GM12801 (cell line): ENCODE measurements around the gene NR3C2.

Source experiments
- TF ChIP-seq, protein P1 (sequence below): IDR thresholded peaks from one replicate; pipeline ENCODE4 v1.5.1; 2011; ENCODE audit warnings: control low read depth; ENCODE audit not compliant: insufficient read length; ENCODE audit errors: extremely low read depth

NR3C2 gene

DNA sequence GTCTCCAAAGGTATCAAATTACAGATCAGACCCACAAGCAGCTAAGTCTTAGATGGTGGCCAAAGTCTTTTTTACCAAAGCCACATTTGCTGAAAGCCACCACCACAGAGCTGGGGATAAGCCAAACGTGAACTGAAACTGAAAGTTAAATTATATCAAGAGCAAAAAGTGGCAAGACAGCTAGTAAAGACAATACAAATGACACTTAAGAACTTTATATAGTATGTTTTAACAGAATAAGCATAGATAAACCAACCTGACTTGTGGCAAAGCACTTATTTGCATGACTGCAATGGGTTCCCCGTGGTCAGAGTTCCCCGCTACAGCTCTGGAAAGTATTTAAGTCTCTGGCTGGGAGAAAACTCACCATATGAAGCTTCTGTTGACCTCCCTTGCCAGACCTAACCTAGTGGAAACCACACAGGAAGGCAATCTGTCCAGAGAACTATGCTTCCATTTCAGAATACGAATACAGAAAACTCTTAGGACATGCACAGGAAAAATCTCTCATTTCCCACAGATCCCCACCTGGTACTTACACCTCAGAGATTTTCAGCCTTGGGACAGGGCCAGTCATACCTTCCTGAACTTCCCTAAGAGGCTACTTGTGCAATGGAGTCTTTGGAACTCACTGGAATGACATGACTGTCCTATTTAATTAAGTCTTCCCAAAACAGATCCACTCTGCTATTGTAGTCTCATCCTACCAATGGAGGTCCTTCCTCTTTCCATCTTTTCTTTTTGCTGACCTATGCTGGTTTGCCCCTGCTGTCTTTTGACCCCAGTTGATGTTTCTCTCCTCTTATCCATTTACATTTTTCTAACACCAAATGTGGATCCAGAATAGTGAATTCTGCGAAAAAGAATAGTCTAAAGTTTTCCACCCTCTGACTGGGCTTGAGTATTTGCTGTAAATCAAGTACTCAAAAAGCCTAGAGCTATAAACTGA lies 225.1 kb downstream of the NR3C2 start:
- TF ChIP-seq, protein P1, sequence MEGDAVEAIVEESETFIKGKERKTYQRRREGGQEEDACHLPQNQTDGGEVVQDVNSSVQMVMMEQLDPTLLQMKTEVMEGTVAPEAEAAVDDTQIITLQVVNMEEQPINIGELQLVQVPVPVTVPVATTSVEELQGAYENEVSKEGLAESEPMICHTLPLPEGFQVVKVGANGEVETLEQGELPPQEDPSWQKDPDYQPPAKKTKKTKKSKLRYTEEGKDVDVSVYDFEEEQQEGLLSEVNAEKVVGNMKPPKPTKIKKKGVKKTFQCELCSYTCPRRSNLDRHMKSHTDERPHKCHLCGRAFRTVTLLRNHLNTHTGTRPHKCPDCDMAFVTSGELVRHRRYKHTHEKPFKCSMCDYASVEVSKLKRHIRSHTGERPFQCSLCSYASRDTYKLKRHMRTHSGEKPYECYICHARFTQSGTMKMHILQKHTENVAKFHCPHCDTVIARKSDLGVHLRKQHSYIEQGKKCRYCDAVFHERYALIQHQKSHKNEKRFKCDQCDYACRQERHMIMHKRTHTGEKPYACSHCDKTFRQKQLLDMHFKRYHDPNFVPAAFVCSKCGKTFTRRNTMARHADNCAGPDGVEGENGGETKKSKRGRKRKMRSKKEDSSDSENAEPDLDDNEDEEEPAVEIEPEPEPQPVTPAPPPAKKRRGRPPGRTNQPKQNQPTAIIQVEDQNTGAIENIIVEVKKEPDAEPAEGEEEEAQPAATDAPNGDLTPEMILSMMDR = no peak

DNA sequence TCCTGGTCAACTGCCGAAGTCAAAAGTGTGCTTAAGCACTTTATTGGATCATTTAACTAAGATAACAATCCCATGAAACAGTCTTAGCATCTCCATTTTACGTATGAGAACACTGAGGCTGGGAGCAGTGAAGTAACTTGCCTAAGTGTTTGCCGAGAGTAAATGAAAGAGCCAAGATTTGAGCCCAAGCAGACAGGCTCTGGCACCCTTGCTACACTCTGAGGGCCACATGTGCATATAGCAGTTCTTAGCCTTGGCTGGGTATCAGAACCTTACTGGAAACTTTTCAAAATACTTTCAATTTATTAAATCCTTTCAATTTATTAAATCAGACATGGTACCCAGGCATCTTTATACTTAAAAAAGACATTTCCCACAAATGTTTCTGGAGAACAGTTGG lies 225.9 kb downstream of the NR3C2 start:
- TF ChIP-seq, protein P1 = no peak

DNA sequence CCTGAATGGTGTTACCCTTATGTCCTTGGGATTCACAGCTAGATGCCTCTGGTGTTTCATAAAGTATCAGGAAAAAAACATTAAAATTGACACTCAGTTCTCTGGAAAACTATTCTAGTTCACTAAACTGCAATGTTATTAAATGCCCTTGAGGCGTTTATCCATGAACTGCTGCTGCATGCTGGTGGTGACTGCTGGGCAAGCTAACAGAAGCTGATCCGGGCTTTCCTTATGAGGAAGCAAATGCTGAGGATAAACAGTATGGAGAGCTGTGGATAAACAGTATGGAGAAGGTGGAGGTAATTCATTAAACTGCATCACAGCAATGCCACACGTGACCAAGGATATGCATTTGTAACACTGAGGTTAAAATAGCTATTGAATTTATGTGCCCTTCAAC lies 227.0 kb downstream of the NR3C2 start:
- TF ChIP-seq, protein P1 = no peak

DNA sequence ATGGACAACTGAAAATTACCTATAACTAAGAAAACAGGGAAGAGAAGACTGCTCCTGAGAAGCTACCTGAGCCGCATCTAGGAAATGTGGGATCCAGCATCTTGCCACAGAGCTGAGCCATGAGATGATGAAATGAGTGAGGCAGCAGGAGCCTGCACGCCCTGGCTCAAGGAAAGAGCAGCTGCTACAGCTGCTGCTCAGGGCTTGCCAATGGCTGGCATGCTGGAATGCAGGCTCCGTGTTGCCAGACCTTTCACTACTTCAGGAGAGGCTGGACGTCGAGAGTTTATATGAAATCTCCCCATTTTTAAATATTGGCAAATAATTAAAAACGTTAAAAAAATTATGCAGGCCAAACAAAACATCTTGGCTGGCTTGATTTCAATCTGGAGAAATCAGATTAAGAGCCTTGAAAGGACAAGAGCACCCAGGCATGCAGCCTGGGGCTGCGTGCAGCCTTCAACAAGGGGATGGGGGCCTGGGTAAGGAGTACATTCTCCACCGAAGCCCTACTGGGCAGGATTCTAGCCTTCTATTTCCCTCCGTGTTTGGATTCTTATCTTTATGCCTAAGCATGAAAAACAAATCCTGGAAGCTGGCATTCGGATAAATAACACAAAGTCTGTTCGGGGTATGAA lies 227.6 kb downstream of the NR3C2 start:
- TF ChIP-seq, protein P1 = no peak

DNA sequence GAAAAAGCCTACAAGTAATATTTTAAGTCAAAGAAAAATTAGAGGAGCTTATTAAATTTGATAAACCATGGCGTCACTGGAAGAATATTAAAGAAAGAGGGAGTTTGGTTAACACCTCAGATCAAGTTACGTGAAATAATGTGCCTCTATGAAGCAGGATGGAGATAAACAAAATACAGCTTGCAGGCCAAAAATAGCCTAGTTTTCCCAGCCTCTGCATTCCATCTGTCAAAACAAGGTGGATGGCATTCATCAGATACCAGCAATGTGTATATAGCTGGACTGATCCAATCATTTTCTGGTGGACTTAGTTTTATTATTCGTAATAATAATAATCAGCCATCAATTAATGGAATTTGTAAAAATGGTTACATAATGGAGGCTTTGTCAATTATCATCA lies 230.7 kb downstream of the NR3C2 start:
- TF ChIP-seq, protein P1 = no peak

DNA sequence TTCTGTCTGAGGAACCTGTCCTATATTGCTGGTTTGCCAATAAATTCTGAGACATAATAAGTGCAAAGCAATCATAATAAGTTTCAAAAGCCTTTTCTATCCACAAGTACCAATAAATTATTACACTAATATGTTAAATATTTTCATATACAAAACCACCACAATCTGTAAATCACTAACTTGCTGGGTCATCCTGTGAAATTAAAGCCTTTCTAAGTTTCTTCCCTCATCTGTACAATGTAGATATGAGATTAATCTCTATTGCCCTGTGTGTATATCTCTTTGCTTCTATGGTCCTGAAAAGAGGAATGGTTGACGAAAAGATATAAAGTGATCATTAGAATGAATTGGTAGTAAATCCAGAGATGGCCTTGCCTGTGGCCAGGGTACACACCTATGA lies 231.6 kb downstream of the NR3C2 start:
- TF ChIP-seq, protein P1 = no peak

DNA sequence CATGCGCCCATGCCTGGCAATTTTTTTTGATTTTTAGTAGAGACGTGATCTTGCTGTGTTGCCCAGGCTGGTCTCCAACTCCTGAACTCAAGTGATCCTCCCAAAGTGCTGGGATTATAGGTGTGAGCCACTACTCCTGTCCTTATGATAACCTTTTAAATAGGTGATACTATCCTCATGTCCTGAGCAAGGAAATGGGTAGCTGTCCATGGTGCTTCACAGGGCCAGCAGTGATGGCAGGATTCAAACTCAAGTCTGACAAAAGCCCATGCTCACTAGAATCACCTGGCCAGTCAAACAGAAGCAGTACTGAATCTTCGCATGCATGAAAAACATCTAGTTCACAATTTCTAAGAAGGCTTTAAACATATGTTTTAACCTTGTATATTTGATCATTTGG lies 235.1 kb downstream of the NR3C2 start:
- TF ChIP-seq, protein P1 = no peak
